GDM1 (cell line): ENCODE results near the gene PDZK1.
"Not testable (repeated sequence)": the region's sequence is repeated elsewhere in the genome, so short reads cannot be mapped to it uniquely, and the experiment has no call there.

Experiments
- DNase-seq: peaks from one replicate; lab custom pipeline; 2025; lab: John Stamatoyannopoulos, UW

PDZK1 gene

GRCh38 chr1:145656245-145656943 lies 50.8 kb downstream of the PDZK1 start:
- not testable (repeated sequence) for DNase-seq

- not testable (repeated sequence) for DNase-seq
Observed at GRCh38 chr1:145643990-145644389, 63.2 kb downstream of the PDZK1 start.

GRCh38 chr1:145641886-145642285 lies 65.3 kb downstream of the PDZK1 start:
- DNase-seq, result not testable (repeated sequence)

GRCh38 chr1:145636237-145636636 lies 70.9 kb downstream of the PDZK1 start:
- DNase-seq, result not testable (repeated sequence)

GRCh38 chr1:145622177-145622576 lies 85.0 kb downstream of the PDZK1 start:
- DNase-seq, result not testable (repeated sequence)
